Measurements from ENCODE around the gene SLC35C1. TPM values are rescaled to one million over a fixed set of nuclear protein-coding genes. Genes with fewer than 3 reads are reported as not detected.

SLC35C1 gene
- total RNA-seq, 4 donors from 2014 or later, result 20.5 to 33.5 (median 27.2) TPM

DNA sequence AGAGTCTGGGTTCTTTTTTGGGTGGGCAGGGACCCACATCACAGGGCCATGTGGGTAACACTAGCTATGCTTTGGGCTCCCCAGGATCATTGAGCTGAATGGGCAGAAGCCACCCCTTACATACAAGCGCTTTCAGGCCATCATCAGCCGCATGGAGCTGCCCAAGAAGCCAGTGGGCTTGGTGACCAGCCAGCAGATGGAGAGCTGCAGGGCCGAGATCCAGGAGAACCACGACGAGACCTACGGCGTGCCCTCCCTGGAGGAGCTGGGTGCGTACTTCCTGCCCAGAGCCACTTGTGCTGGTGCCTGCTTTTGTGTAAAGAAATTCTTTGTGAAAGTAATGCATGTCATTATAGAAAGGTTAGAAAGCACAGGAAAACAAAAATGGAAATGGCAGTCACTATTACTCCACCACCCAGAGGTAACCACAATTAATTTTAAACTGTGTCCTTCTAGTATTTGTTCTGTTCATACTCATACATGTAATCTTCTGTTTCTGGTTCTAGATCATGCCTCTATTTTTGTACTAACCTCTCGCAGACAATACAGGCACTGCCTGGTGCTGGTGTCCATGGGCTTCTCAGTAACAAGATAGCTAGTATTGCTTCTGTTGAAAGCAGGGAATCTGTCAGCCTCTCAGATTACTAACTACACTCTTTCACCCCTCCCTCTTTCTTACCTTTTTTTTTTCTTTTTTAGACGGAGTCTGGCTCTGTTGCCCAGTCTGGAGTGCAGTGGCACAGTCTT lies 56.0 kb downstream of the SLC35C1 start:
- DNase-seq (ENCODE audit: low spot score in 2 of 2), result no peak
- H3K4me1 ChIP-seq, result peaks cover 12 to 47% (median 42%) of the 10 kb centered on the region in 4 donors
- WGBS, 2 donors, result 90 to 91% methylated on average over 10 of the region's 10 CpGs
- H3K36me3 ChIP-seq, result peaks cover 4 to 63% (median 6%) of the 10 kb centered on the region in 3 donors
- no peaks in the 10 kb centered on the region for H3K27me3 ChIP-seq
- H3K9me3 ChIP-seq, result no peaks in the 10 kb centered on the region
- TF ChIP-seq EP300 (IDR thresholded peaks at IDR 0.05), result no peak
- no peak for TF ChIP-seq CTCF (IDR thresholded peaks at IDR 0.05)
- no peak for TF ChIP-seq POLR2A (IDR thresholded peaks at IDR 0.05)
- H3K27ac ChIP-seq, result peak overlapping the region; percentile 66 to 99 (median 86)
- no peak overlapping the region for H3K4me3 ChIP-seq

Other genes starting within 250 kb of the SLC35C1 start
- 1 to 10 TPM; 1.2 to 3.6 (median 1.6) TPM for gene CHST1, start 139.5 kb upstream of the SLC35C1 start, total RNA-seq
- 10 to 100 TPM; 48.8 to 96.4 (median 54.6) TPM for gene CRY2, start 42.3 kb downstream of the SLC35C1 start, total RNA-seq
- 100 to 1,000 TPM; 165 to 298 (median 230) TPM for gene MAPK8IP1, start 80.5 kb downstream of the SLC35C1 start, total RNA-seq
- gene FREY1, start 102.1 kb downstream of the SLC35C1 start, total RNA-seq, result 1 to 10 TPM in 2 of 4 donors, not detected in 2; 1.0 to 7.2 TPM
- gene PEX16, start 112.7 kb downstream of the SLC35C1 start, total RNA-seq, result 10 to 100 TPM; 33.9 to 38.4 (median 36.5) TPM
- not detected for gene LARGE2, start 117.5 kb downstream of the SLC35C1 start, total RNA-seq